Activated naive CD4-positive, alpha-beta T cell treated with anti-CD3 and anti-CD28 coated beads, Interleukin-2, amount 50 U/mL, for 16 hours (primary cell): ENCODE results near the gene BGN.

ENCODE experiments used
- DNase-seq: peaks from one replicate; pipeline ENCODE4 v3.0.0-alpha.2; 2020

BGN gene

DNA sequence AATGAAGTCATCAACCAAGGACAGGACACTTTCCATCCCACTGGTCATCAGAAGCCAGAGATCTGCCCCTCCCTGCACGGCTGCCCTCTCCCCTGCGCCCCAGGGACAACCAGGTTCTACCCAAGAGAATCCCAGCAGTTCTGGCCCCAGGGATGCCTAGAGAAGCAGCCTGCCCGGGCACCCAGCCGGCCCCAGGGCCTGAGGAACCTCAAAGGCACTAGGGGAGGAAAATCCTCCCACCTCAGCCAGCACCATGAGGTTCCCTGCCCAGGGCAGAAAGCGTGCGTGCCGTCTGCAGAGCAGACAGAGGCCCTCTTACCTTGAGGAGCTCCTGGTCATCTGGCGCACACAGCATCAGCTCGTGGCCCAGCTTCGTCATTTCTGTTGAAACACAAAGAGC is 32.5 kb upstream of the BGN start:
- no peak for DNase-seq

DNA sequence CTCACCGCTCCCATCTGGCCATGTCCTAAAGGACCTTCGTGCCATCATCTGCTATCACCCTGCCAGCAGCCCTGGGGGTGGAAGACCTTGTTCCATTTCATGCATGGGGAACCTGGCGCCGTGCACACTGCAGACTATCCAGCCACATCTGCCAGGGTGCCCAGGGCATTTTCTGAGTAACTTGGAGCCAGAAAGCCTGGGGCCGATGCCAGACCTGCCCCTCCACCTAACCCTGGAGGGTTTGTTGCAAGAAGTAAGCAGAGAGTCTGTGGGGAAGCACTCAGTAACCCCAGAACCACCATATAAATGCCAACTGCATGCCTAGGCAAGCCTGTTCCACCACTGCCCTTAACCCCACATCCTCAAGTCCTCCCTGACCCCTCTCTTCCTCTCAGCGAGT is 31.7 kb upstream of the BGN start:
- no peak for DNase-seq

DNA sequence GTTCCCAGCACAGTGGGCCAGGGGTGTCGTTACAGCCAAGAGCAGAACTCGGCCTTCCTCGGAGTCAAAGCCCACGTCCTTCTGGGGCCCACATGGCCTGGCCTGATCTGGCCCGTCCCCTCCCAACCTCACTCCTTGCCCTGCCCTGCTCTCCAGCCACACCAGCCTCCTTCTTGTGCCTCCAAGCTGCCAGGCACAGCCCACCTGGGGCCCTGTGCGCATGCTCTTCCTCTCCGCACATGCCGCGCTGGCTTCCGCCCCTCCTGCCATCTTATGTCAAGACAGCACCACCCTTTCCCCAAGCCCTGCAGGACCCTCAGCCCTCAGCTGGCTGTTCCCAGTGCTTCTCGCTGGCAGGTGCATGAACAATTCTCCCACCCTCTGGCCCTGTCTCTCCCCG is 31.2 kb upstream of the BGN start:
- no peak for DNase-seq

DNA sequence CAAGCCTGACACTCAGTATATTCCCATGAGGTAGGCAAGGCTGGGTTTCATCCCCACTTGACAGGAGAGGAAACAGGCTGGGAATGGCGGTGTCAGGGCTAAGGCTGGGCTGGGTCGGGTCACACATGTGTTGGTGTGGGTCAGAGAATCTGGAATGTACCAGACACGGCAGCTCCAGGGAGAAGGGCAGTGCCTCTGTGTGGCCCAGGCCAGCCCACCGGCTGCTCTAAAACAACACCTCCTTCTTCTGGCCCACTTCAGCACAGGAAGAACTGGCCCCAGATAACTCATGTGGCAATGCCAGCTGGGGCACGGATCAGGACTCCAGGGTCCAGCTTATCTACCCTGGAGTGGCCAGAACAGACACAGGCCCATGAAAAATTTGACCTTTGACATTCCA is 30.7 kb upstream of the BGN start:
- DNase-seq = no peak

DNA sequence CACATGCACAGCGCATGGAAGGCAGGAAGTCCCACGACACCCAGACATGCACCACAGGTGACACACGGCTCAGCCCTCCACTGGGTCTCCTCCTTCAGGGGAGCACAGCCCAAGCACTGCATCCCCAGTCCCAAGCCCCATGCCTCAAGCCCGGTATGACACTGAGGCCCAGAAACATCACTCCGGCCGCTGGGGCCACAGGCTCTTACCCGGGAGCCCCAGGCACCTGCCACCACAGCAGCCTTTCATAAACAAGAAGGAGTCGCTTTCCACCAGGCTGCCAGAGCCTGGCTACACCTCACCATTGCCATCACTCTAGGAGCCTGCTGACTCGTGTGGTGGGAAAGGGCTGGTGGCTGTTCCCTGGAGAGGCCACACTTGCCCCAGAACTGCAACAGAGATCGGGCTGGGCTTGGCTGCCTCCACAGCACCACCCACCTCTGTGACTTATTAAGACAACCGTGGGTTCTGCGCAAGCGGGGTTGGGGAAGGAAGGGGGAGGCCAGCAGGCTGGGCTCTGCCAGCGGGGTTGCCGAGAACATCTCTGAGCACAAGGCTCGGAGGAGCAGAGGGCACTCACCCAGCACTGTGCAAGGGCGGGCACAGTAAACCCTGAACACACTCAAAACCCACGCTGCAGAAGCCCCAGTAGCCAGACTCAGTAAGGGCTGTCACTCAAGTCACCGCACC is 28.9 kb upstream of the BGN start:
- no peak for DNase-seq

DNA sequence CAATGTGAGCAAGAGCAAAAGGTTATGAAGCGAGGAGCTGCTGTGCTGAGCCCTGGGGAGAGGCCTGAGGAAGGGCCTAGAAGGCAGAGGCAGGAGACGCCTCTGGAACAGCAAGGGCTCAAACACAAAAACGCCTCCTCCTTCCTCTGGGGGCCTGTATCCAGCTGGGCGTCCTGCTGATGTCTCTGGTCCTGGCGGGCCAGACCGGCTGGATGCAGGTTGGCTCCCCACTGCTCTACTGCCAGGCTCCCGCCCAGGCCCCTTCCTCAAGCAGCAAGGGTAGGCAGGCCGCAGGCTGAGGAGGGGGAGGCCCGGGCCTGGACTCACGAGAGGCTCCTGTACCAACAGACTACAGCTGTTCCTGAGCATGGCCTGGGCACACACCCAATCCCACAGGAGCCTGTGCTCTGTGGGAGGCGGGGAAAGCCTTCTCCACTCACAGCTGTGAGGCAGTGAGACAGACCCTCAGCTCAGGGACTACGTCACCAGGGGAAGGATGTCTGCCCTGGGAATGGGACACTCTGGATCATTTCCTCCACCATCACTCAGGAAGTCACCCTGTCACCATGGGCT is 26.7 kb upstream of the BGN start:
- no peak for DNase-seq

DNA sequence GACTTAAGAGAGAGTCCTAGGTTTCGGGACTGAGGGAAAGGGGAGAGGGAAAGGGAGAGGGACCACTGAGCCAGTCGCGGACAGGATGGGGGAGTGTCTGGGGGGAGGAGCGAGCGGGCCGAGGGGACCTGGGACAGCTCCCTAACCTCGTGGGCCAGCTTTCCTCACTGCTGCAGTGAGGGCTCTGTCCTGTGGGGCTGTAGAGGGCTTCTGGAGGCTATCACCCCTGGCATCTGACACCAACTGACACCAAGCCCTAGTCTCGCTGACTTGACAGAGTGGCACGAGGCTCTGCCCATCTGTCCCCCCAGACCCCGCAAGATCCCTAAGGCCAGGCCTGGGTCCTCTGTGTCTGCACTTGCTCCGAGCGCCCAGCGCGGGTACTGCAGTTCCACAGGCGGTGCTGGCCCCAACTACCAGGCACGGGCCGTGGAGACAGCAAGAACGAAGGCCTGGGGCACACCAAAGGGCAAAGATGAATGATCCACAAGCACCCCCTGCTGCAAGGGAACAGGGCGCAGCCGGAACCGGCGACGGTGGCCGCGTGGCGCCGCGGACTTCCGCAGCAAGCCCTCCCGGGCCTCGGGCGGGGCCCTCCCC is 24.9 kb upstream of the BGN start:
- peak; percentile 45 for DNase-seq

DNA sequence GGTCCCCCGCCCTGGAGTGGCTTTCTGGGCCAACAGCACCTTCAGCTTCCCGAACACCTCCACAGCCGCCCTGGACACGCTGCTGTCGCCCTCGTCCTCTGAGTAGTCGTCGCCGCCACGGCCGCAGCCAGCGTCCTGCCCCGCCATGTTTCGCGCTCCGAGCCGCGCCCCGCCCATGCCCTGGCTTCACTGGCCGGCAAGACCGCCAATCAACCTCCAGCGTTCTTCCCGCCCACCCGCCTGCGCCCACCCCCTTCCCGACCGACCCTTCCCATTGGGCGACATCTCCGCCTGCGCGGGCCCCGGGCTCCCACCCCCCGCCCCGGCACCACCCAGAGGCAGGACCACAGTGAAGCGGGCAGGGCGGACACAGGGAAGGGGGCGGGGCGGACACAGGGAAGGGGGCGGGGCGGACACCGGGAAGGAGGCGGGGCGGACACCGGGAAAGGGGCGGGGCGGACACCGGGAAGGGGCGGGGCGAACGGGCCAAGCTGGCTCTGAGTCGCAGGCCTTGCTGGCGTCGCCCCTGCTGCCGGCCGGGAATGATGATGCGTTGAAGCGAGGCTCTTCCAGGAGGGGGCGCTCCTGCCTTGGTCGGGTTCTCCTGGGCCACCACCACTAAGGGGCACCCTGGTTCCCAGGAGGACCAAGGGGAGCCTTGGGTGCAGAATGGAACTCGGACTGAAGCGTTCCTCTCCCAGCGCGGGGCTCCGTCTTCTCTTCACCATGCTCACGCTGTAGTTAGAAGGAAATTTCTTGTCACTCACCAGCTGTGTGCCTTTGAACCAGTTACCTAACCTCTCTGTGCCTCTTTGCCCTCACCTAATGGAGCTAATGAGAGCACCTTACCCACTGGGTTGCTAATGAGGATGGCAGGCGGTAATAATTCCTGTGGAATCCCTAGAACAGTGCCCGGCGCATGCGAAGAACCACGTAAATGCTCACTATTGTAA is 24.1 kb upstream of the BGN start, which contains the start of gene HAUS7:
HAUS7 (minus strand) TSS at position 166 of the 953 bp plus-strand sequence; CDS start at position 147, 19 bp downstream.
- peak; percentile 86 for DNase-seq

DNA sequence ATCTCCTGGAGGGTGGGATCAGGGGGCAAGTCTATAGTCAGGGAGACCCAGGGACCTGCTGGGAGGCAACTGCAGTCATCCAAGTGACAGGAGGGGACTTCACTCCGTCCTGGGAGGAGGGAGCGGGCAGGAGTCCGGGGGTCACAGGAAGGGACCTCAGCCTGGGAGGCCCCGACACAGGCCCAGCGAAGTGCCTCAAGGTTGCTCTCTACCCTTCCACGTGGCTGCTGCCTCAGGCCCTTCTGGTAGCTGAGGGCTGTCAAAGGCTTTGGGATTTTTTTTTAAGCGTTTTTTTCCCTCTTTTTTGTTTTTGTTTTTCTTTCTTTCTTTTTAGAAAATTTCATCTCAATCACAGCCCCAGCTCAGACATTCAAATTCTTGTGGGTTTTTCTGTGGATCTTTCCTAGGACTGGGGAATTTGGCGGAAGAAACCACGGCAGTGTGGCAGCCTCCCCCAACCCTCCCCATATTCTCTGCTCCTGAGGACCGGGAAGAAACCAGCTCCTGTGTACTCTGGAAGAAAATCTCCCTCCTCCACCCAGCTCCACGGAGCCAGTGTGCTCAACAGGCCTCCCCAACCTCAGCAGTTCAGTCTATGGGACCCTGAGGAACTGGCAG is 23.0 kb upstream of the BGN start:
- no peak for DNase-seq

DNA sequence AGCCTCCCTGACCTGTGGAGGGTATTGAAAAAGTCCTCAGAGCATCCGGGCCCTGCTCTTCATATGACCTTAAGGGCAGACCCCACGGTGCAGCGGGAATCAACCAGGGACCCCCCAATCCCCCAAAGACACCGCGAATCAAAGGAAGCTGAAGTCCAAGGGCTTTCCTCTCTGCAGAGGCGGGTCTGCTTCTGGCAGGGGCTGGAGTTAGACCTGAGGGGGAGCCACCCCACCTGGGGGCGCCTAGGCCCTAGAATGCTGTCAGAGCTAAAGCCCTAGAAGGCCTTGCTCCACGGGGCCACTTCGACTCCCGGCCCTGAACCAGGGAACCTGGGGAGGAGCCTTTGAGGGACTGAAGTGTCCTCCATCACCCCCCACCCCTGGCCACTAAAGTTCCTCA is 21.7 kb upstream of the BGN start:
- no peak for DNase-seq

DNA sequence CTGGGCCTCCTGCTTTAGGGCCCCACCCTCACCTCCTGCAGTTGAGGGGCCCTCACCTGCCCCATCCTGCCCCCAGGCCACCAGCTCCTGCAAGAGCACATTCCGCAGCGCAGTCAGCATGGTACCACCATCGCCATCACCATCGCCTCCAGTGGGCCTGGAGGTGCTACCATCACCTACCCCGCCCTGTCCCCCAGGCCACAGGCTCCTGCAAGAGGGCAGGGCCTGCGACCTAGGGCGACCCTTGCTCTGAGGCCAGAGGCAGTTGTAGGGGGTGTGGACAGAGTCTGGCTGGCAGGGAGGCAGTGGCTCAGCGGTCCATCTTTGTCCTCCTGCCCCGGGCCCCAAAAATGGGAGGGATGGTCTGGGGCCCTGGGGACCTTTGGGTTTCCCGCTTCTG is 20.5 kb upstream of the BGN start:
- no peak for DNase-seq

DNA sequence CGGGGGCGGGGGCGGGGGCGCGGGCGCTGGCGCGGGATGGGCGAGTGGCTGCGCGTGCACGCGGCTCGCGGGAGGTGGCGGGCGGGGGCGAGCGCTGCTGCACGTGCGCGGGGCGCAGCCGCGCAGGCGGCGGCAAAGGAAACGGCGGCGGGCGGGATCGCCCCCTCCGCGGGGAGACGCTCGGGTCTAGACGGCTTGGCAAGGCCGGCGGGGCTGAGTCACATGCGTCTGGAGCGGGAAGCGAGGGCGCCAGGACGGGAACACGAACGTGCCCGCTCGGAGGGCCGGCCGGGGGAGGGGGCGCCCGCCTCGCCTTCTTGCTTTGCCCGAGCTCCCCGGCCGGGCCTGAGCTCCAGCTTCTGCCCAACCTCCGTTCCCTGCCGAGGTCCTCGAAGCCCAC is 20.1 kb upstream of the BGN start:
- peak; percentile 47 for DNase-seq

DNA sequence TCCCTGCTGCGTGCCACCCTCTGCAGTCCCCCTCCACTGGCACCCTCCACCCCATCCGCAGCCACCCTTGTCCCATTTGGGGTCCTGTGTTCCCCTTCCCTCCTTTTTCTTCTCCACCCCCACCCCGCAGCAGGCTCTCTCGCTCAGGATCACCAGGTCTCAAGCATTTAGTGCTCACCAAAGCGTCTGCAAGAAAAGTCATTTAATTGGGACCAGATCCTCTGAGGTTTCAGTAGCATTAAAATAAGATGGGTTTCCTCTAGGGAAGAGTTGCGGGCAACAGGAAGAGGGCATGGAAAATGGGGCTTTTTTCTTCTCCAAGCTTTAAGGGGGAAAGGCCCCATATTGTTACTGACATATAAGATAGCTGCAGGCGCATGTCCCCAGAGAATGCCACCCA is 19.5 kb upstream of the BGN start:
- no peak for DNase-seq

DNA sequence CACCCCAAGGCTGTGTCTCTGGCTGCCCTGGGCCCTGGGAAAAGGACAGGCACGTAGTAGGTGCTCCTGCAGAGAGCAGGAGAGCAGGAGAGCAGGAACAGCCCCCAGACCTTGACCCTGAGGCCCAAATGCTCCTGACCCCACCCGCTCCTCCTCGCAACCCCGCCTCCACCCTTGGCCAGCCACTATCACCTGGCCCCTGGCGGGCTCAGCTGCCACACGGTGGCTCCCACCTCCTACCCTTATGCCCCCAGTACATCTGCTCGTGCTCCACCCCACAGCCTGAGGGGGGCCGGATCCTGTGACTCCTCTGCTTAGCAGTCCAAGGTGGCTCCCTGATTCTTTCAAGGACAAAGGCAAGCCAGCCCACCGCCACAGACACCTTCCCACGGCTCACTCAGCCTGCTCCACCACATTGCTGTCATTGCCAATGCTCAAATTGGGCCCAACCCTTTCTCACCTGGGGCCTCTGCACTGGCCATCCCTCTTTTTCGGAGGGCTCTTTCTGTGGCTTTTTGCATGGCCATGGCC is 19.0 kb upstream of the BGN start:
- DNase-seq = no peak

DNA sequence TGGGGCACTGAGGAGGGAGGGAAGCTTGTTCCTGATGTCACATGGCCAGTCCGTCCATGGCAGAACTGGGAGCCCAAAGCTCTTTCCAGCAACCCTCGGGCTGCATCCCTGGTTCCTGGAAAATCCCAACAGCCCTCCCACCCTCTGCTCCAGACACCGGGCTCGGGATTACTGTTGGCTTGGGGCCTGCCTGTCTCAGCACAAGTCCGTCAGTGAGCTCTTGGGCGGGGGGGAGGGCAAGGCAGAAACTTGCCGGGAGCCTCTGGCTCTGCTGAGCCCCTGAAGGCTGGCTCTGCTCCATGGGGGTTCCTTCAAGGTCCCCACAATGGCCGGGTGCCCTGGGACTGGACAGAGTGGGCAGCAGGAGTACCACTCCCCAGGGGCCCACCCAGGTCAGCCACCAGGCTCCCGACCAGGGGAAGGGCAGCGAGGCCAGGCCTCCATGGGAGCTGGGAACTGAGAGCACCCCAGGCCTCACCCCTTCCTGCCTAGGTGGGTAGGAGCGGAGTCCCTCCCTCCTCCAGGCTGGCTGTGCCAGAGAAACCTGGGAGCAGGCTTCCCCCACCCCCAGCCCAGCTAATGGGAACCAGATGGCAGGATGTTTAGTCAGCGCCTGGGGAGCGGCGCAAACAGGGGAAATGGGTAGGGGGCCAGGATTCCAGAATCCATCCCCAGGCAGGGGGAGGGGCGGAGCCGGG is 18.0 kb upstream of the BGN start:
- no peak for DNase-seq

DNA sequence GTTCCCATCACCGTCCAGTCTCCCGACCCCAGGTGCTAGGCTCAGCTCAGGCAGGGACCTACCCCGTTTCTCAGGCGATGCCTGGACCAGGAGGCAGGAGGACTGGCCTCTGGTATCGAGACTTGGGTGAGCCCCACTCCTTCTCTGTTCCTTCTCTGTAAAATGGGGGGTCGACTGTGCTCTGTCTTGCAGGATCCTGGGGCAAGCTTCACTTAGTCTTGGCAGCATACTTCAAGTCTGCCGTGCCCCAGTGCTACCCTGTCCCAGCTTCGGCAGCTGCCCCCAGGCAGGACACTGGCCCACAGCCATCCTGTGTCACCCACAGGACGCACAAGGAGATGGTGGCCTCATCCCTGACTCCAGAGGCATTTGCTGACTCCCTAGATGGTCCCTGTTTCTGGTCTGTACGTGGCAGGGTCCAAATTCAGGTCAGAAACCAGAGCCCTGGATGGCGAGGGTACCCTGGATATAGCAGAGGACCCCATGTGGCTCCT is 17.4 kb upstream of the BGN start:
- no peak for DNase-seq

DNA sequence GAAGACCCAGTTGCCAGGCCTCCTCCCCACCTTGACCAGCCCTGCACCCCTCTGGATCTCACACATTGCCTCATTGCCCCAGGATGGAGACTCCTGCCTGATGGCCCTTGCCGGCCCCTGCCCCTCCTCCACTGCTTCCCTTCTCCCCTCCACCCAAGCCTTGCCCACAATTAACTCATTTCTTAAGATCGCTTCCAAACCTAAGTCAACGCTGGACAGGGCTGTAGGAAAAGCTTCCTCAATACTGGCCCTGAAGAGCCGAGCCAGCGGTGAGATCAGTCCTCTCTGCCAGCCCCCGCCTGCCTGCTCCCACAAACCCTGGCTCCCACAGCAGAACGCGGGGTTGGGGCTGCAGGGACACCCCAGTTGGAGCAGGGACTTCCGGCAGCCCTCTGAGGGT is 16.9 kb upstream of the BGN start:
- DNase-seq = no peak

DNA sequence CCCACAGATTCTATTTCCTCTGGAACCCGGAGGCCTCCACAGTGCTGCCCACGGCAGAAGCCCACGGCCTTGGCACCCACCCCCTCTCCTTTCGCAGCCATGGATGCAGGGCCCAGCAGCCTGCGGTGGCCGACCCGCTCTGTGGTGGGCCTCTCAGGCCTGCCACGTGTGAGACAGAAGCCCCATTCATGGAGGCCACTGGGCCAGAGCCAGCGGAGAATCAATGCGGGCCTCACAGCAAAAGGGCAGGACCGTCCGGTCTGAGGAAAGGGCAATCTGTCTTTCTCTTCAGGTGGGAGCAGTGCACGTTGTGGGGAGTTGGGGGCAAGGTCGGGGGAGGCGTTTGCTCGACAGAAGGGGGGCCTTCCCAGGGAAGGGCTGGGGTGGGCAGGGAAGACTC is 16.0 kb upstream of the BGN start:
- no peak for DNase-seq

DNA sequence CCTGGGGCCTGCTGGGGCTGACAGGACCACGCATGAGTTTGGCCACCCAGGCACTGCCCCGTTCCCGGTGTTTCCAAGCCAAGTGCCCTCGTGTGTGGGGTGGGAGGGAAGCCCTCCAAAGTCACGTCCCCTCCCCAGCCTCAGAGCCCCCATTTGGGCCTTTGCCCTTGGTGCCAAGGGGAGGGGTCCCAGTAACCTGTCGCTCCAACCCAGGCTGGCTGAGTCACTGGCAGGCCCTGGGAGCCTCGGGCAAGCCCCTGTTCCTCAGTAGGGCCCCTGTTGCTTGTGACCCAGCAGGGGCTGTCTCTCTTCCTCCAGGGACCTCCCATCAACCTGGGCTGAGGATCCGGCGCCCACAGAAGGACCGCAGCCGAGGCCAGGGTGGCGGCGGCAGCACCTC is 13.7 kb upstream of the BGN start:
- no peak for DNase-seq

DNA sequence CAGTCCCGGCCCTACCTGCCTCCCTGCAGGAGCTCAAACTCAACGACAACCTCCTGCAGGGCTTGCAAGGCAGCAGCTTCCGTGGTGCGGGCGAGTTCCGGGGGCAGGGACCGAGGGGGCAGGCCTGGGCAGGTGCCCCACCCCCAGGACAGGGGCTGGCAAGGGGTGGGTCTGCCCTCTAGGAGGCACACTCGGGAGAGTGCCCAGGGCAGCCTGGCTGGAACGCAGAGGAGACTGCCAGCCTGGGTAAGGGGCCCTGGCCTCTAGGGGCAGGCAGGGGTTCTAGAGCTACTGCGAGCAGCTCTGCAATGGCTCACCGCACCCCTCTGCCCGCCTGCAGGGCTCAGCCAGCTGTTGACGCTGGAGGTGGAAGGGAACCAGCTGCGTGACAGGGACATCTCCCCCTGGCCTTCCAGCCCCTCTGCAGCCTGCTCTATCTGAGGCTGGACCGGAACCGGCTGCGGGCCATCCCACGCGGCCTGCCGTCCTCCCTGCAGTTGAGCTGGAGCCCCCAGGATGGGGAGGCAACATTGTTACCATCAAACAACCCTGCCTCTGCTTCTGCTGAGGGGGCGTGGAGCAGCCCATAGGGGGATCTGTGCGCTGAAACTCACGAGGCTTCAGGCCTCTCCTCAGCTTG is 12.3 kb upstream of the BGN start:
- no peak for DNase-seq

DNA sequence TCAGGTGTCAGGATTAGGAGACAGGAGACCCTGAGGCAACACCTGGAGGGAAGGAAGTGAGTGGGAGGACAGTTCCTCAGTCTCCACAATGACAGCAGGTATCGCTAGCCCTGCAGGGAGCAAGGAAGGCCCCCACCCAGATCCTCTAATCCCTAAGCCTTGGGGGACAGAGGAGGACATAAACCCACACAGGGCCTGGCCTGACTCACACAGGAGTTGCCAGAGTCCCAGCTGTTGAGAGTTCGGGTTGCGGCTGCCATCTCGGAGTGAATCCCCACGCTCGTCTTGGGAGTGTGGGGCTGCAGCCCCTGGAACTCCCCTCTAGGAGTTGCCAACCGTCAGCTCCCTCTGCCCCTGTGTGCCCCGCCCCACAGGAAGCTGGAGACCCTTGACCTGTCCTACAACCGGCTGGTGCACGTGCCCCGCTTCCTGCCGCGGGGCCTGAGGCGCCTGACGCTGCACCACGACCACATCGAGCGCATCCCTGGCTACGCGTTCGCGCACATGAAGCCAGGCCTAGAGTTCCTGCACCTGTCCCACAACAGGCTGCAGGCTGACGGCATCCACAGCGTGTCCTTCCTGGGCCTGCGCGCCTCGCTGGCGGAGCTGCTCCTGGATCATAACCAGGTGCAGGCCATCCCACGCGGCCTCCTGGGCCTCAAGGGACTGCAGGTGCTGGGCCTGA is 9.2 kb upstream of the BGN start:
- DNase-seq = no peak
